Adipocyte (in vitro differentiated cells): ENCODE data around the gene DLG2.

Source experiments
- DNase-seq: peaks from one replicate; pipeline ENCODE4 v3.0.0-alpha.2; 2015; ENCODE audit warnings: low read depth
- H3K27me3 ChIP-seq: replicated peaks from 2 replicates; pipeline ENCODE4 v1.7.0; 2013; ENCODE audit warnings: mild to moderate bottlenecking, low read length, moderate library complexity; ENCODE audit not compliant: control insufficient read depth, insufficient read depth
- H3K36me3 ChIP-seq: 2 replicates; pipeline ENCODE4 v1.7.0; 2013; ENCODE audit warnings: low read length, mild to moderate bottlenecking, moderate library complexity; ENCODE audit not compliant: control insufficient read depth, insufficient read depth, severe bottlenecking
- H3K4me1 ChIP-seq: 2 replicates; pipeline ENCODE4 v1.7.0; 2013; ENCODE audit warnings: mild to moderate bottlenecking, low read length, moderate library complexity; ENCODE audit not compliant: control insufficient read depth, insufficient read depth
- H3K4me3 ChIP-seq: 2 replicates; pipeline ENCODE4 v1.7.0; 2013; ENCODE audit warnings: mild to moderate bottlenecking, low read length, moderate library complexity
- H3K9ac ChIP-seq: 2 replicates; pipeline ENCODE4 v1.7.0; 2013; ENCODE audit warnings: mild to moderate bottlenecking, low read length, moderate library complexity
- H3K9me3 ChIP-seq: 2 replicates; pipeline ENCODE4 v1.7.0; 2013; ENCODE audit warnings: mild to moderate bottlenecking, low read length, moderate library complexity; ENCODE audit not compliant: control insufficient read depth

DLG2 gene

GRCh38 chr11:84164728-84165127, 1462.4 kb downstream of the DLG2 start:
- no peak overlapping the region for H3K4me3 ChIP-seq

GRCh38 chr11:84163116-84163515, 1464.0 kb downstream of the DLG2 start:
- H3K4me3 ChIP-seq = no peak overlapping the region
- H3K36me3 ChIP-seq = no peaks in the 10 kb centered on the region
- no peaks in the 10 kb centered on the region for H3K9me3 ChIP-seq
- no peaks in the 10 kb centered on the region for H3K4me1 ChIP-seq
- H3K27me3 ChIP-seq = no peaks in the 10 kb centered on the region
- DNase-seq = no peak
- no peak overlapping the region for H3K9ac ChIP-seq

More at GRCh38 chr11:84164728-84165127, 1462.4 kb downstream of the DLG2 start:
- Histone ChIP-seq H3K9me3 (no peaks in the 10 kb centered on the region), H3K9ac (no peak overlapping the region), H3K36me3 (no peaks in the 10 kb centered on the region), H3K4me1 (no peaks in the 10 kb centered on the region), H3K27me3 (no peaks in the 10 kb centered on the region)
- no peak for DNase-seq

GRCh38 chr11:84157639-84158038, 1469.5 kb downstream of the DLG2 start:
- no peaks in the 10 kb centered on the region for H3K4me1 ChIP-seq
- no peak overlapping the region for H3K9ac ChIP-seq
- H3K27me3 ChIP-seq = no peaks in the 10 kb centered on the region
- H3K4me3 ChIP-seq = no peak overlapping the region
- DNase-seq = no peak
- H3K36me3 ChIP-seq = no peaks in the 10 kb centered on the region
- no peaks in the 10 kb centered on the region for H3K9me3 ChIP-seq

DNA sequence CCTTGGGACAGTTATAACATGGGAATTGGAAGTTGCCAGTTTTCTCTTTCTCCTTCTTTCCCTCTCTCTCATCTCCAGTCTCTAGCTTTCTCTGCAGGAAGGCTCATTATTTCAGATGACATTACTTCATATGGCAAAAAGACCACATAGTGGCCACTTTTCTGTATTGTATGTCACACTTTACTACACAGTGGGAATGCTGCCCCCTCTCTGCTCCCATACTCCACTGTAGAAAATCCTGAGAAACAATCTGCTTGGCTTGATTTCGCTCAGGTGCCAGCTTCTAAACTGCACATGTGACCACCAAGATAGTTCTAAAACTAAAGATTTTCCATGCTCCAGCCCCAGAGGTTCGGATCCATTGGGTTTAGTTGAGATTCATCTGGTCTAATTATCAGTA, 1480.3 kb downstream of the DLG2 start:
- no peak for DNase-seq
- no peaks in the 10 kb centered on the region for H3K36me3 ChIP-seq
- H3K27me3 ChIP-seq = no peaks in the 10 kb centered on the region
- H3K9ac ChIP-seq = no peak overlapping the region
- H3K9me3 ChIP-seq = no peaks in the 10 kb centered on the region
- H3K4me1 ChIP-seq = peaks cover 14% of the 10 kb centered on the region
- no peak overlapping the region for H3K4me3 ChIP-seq

GRCh38 chr11:84145616-84146185, 1481.4 kb downstream of the DLG2 start:
- DNase-seq = no peak
- Histone ChIP-seq H3K9me3 (no peaks in the 10 kb centered on the region), H3K36me3 (no peaks in the 10 kb centered on the region), H3K4me1 (peaks cover 14% of the 10 kb centered on the region), H3K4me3 (no peak overlapping the region), H3K9ac (no peak overlapping the region), H3K27me3 (no peaks in the 10 kb centered on the region)

DNA sequence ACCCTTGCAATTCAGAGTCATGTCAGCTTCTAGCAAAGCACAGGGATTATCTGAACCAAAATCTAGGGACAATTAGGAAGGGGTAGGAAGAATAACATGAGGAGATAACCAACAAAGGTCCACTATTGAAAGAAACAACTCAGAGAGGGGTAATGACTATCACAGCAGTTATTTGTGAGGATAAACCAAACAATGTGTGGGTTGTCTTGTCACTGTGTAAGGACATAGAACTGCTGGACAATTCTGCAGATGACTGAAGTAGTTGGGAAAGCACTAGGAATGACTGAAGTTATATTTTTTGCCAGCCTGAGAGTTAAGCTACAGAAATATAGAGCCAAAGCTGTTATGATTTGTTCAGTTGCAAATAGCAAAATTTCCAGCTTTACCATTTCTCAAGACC, 1482.6 kb downstream of the DLG2 start:
- H3K9ac ChIP-seq = no peak overlapping the region
- no peak overlapping the region for H3K4me3 ChIP-seq
- no peaks in the 10 kb centered on the region for H3K27me3 ChIP-seq
- no peak for DNase-seq
- H3K9me3 ChIP-seq = no peaks in the 10 kb centered on the region
- H3K36me3 ChIP-seq = no peaks in the 10 kb centered on the region
- peaks cover 14% of the 10 kb centered on the region for H3K4me1 ChIP-seq

- H3K4me1 ChIP-seq = peaks cover 14% of the 10 kb centered on the region
- DNase-seq = no peak
- H3K9me3 ChIP-seq = no peaks in the 10 kb centered on the region
- H3K36me3 ChIP-seq = no peaks in the 10 kb centered on the region
- H3K27me3 ChIP-seq = no peaks in the 10 kb centered on the region
- no peak overlapping the region for H3K9ac ChIP-seq
- H3K4me3 ChIP-seq = no peak overlapping the region
Observed at GRCh38 chr11:84142411-84142810, 1484.7 kb downstream of the DLG2 start.

DNA sequence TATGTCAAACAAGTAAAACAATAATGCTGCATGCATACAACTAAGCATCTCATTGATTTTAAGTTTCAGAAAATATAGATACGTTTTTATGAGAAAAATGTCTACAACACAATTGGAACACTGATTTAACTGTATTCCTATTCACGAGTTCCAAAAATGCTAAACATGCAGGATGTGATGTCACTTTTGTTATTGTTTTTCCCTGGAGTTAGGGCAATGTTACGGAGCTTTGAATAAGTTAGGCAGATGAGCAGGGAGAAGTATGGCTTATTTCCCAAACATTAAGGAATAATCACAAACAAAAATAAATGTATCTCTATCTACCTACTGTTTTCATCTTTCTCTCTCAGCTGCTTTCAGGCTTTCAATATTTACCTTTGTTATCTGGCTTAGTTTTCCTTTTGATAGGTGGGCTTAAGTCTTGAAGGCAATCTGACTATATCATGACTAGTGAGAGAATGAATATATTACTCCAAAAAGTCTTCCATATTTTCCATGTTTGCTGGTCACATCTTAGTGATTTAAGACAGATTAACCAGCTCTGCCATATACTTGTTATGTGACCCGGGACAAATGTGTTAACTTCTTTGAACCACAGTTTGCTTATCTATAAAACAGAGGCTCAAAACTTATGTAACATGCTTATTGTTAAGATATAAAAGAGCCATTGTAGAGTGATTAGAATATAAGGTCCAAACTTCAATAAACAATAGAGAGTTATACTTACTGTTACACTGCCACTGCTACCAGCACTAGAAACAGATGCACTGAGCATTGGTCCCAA, 1486.6 kb downstream of the DLG2 start:
- Histone ChIP-seq H3K27me3 (no peaks in the 10 kb centered on the region), H3K36me3 (no peaks in the 10 kb centered on the region), H3K9me3 (no peaks in the 10 kb centered on the region), H3K4me3 (no peak overlapping the region), H3K4me1 (peaks cover 17% of the 10 kb centered on the region), H3K9ac (no peak overlapping the region)
- DNase-seq = no peak

GRCh38 chr11:84137960-84138359, 1489.2 kb downstream of the DLG2 start:
- no peak for DNase-seq
- H3K4me1 ChIP-seq = peaks cover 5% of the 10 kb centered on the region
- H3K36me3 ChIP-seq = no peaks in the 10 kb centered on the region
- no peaks in the 10 kb centered on the region for H3K27me3 ChIP-seq
- H3K9me3 ChIP-seq = no peaks in the 10 kb centered on the region
- H3K4me3 ChIP-seq = no peak overlapping the region
- H3K9ac ChIP-seq = no peak overlapping the region

DNA sequence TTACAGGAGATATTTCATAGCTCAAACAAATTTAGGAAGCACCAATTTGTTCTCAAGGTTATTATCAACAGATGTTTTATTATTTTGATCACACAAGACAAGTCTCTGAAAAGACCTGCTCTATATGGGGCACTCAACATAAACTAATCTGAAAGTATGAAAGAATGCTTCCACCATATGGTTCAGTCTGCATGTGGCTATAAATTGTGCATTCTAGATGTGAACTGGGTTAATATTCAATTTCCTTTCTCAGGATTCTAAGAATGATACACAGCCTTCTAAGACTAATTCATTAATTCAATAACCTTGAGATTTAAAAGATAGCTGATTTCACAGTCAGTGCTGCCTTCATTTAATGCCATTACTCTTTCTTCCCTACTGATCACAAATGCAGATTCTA, 1489.6 kb downstream of the DLG2 start:
- no peak overlapping the region for H3K4me3 ChIP-seq
- no peaks in the 10 kb centered on the region for H3K36me3 ChIP-seq

GRCh38 chr11:84136926-84137325, 1490.2 kb downstream of the DLG2 start:
- no peaks in the 10 kb centered on the region for H3K27me3 ChIP-seq
- H3K36me3 ChIP-seq = no peaks in the 10 kb centered on the region
- no peak overlapping the region for H3K9ac ChIP-seq
- H3K4me3 ChIP-seq = no peak overlapping the region
- no peaks in the 10 kb centered on the region for H3K9me3 ChIP-seq
- H3K4me1 ChIP-seq = peaks cover 5% of the 10 kb centered on the region
- no peak for DNase-seq

More for the DNA sequence above, 1489.6 kb downstream of the DLG2 start:
- DNase-seq = no peak
- Histone ChIP-seq H3K9ac (no peak overlapping the region), H3K9me3 (no peaks in the 10 kb centered on the region), H3K27me3 (no peaks in the 10 kb centered on the region), H3K4me1 (peaks cover 5% of the 10 kb centered on the region)
